SK-N-MC (cell line): ENCODE results near the gene TTL.
"Not testable (repeated sequence)": the region's sequence is repeated elsewhere in the genome, so short reads cannot be mapped to it uniquely, and the experiment has no call there.

Experiments used
- DNase-seq: peaks from one replicate; pipeline ENCODE4 v3.0.0-alpha.2; 2011; ENCODE audit warnings: low read depth, low spot score
- H3K27ac ChIP-seq: fragments of 200-600 bp; sonication (generic); 2 replicates; pipeline ENCODE4 v1.5.1; 2016; ENCODE audit warnings: mixed run types
- H3K36me3 ChIP-seq: fragments of 200-600 bp; sonication (generic); 2 replicates; pipeline ENCODE4 v1.6.1; 2017; ENCODE audit warnings: antibody characterized with exemption, low read length, mixed read lengths; ENCODE audit not compliant: insufficient read depth
- H3K4me3 ChIP-seq: fragments of 200-600 bp; sonication (generic); 2 replicates; pipeline ENCODE4 v1.5.1; 2016
- H3K9ac ChIP-seq: fragments of 200-600 bp; sonication (generic); 2 replicates; pipeline ENCODE4 v1.8.0; 2017; ENCODE audit warnings: mixed run types, mixed read lengths; ENCODE audit not compliant: insufficient read length
- H3K9me3 ChIP-seq: fragments of 200-600 bp; sonication (generic); 2 replicates; pipeline ENCODE4 v1.6.1; 2017; ENCODE audit warnings: low read depth, mild to moderate bottlenecking, antibody characterized with exemption, low read length, moderate library complexity, mixed read lengths
- EZH2 ChIP-seq: fragments of 200-600 bp; sonication (generic); IDR thresholded peaks from one replicate; pipeline ENCODE4 v1.6.1; 2017; ENCODE audit warnings: antibody characterized with exemption
- FOXP2 ChIP-seq: optimal IDR thresholded peaks from 2 replicates; pipeline ENCODE3; 2011; ENCODE audit warnings: mild to moderate bottlenecking, moderate library complexity; ENCODE audit not compliant: insufficient read depth; ENCODE audit errors: extremely low read length, control extremely low read depth
- POLR2AphosphoS5 ChIP-seq: IDR thresholded peaks from 2 replicates; pipeline ENCODE4 v1.6.1; 2012; ENCODE audit warnings: mild to moderate bottlenecking, low read depth, low read length, borderline replicate concordance

The TTL gene

DNA sequence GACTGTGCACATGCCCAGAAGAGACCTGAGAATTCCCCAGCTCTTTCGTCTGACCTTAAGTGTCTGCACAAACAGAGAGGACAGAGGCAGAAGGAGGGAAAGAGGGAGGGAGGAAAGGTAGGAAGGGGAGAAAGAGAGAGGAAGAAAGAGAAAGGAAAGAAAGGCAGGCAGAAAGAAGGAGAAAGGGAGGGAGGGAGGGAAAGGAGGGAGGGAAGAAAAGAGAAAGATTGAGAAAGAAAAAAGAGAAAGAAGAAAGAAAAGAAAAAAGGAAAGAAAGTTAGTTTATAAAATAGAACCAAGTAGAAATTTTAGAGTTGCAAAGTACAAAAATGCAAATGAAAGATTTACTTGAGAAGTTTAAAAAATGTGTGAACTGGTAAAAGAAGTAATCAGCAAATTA, 52.9 kb downstream of the TTL start:
- Histone ChIP-seq H3K9ac (no peak overlapping the region), H3K9me3 (no peaks in the 10 kb centered on the region), H3K4me3 (no peak overlapping the region), H3K27ac (no peak overlapping the region), H3K36me3 (peaks cover 26% of the 10 kb centered on the region)
- TF ChIP-seq EZH2: no peak
- DNase-seq: no peak

DNA sequence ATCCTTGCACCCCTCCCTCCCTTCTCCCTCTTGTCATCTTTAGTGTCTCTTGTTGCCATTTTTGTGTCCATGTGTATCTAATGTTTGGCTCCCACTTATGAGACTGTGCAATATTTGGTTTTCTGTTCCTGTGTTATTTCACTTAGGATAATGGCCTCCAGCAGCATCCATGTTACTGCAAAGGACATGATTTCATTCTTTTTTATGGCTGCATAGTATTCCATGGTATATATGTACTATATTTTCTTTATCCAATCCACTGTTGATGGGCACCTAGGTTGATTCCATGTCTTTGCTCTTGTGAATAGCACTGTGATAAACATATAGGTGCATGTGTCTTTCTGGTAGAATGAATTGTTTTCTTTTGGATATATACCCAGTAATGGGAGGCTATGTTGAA, 54.7 kb downstream of the TTL start:
- not testable (repeated sequence) for H3K4me3 ChIP-seq, H3K27ac ChIP-seq, DNase-seq, H3K9me3 ChIP-seq, H3K9ac ChIP-seq
- H3K36me3 ChIP-seq: peaks cover 12% of the 10 kb centered on the region

DNA sequence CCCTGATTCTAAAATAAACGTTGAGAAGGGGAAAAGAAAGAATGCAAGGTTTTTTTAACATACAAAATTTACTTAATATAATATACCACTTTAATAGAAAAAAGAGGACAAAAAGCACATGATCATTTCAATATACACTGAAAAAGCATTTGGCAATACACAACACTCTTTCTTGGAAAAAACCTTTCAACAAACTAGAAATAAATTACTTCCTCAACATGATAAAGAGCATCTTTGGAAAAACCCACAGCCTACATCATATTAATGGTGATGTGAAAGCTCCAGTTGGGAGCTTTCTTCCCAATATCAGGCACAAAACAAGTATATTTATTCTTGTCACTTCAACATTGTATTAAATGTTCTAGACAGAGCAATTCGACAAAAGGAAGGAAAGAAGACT, 57.4 kb downstream of the TTL start:
- Histone ChIP-seq H3K27ac (no peak overlapping the region), H3K4me3 (no peak overlapping the region), H3K9me3 (no peaks in the 10 kb centered on the region), H3K36me3 (no peaks in the 10 kb centered on the region), H3K9ac (no peak overlapping the region)
- no peak for DNase-seq
- TF ChIP-seq FOXP2 (no peak), POLR2AphosphoS5 (no peak)

DNA sequence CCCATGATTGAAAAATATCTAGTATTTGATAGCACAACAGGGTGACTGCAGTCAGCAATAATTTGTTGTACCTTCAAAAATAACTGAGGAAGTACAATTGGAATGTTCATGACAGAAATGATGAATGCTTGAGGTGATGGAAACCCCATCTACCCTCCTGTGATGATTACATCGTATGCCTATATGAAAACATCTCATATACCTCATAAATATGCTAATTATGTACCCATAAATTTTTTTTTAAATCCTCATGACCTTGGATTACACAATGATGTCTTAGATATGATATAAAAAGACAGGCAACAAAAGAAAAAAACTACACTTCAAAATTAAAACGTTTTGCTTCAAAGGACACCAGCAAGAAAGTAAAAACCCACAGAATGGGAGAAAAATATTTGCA, 59.0 kb downstream of the TTL start:
- no peak for DNase-seq
- H3K9ac ChIP-seq: no peak overlapping the region
- peak overlapping the region; percentile 90 for H3K4me3 ChIP-seq
- H3K36me3 ChIP-seq: peaks cover under 1% of the 10 kb centered on the region; the same call in 1 of the 2 replicates
- TF ChIP-seq FOXP2: no peak
- TF ChIP-seq POLR2AphosphoS5: no peak
- no peak for TF ChIP-seq EZH2
- H3K27ac ChIP-seq: peak overlapping the region; percentile 22; the same call in 1 of the 2 replicates
- H3K9me3 ChIP-seq: no peaks in the 10 kb centered on the region

DNA sequence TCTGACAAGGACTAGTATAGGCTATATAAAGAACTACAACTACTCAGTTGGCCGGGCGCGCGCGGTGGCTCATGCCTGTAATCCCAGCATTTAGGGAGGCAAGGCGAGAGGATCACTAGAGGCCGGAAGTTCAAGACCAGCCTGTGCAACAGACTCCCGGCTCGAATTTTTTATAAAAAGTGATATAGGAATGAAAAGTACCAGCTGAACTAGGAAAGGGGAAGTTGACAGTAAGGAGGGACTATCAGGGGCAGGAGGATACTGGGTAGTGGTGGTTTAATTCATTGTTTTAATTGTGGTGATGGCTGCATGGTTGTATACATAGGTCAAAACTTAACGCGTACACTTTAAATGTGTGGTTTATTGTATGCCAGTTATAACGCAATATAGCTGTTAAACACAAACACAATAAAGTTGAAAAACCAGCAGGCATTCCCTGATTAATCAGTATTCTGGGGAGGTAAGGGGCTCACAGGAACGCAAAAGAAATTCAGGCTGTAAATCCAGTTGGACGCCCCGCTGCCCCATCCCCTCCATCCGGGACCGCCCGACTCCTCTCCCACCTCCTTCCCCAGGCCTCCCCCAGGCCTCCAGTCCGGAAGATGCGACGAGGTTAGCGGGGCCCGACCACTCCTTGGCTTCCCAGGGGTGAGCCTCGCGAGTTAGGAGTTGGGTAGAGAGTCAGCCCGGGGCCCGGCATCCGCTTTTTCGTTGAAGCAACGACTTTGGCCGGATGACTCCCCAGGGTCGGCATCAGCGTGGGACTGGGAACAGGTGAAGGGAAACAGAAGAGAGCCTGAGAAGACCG, 59.6 kb downstream of the TTL start:
- DNase-seq: no peak
- no peak for TF ChIP-seq POLR2AphosphoS5
- TF ChIP-seq FOXP2: no peak
- TF ChIP-seq EZH2: no peak
- peak overlapping the region; percentile 48; the same call in 1 of the 2 replicates for H3K27ac ChIP-seq
- H3K36me3 ChIP-seq: peaks cover 5% of the 10 kb centered on the region; the same call in 1 of the 2 replicates
- H3K4me3 ChIP-seq: peak overlapping the region; percentile 90
- peak overlapping the region; percentile 79 for H3K9ac ChIP-seq
- H3K9me3 ChIP-seq: no peaks in the 10 kb centered on the region

DNA sequence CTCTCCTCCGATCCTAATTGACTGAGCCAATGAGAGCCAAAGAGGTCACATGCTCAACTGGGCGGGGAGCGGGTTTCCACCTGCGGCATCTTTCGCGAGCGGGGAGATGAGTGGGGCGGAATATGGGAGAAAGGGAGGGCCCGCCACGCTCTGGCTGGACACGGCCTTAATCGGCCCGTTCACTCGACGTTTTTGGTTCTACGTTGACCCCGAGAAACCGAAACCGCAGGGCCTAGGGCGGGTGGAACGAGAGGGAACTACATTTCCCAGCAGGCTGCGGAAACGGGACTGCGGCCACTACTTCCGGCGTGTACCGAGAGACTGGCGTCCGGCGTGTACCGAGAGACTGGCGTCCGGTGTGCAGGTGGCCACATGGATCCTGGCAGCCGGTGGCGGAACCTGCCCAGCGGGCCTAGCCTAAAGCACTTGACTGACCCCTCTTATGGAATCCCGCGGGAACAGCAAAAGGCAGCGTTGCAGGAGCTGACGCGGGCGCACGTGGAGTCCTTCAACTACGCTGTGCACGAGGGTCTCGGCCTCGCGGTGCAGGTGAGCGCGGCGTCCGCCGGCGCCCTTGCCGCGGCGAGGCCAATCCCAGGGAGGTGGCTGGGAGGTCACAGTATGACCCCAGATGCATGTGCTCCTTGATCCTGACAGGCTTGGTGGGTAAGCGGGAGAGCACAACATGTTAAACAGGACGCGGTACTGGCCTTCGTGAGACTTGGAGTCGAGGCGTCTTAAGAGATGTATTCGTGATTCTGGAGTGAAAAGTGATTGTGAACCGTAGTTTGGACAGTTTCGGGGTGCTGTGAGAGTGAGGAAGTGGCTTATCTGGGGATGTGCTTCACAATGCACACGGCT, 60.4 kb downstream of the TTL start, which contains the start of gene POLR1B:
POLR1B (plus strand) TSS at position 343 of the 861 bp plus-strand sequence; CDS start at position 373, 30 bp downstream.
- DNase-seq: no peak
- Histone ChIP-seq H3K9ac (peak within 1 kb of the TSS; percentile 79), H3K9me3 (no peaks in the 10 kb centered on the region), H3K4me3 (peak within 1 kb of the TSS; percentile 90), H3K27ac (peak within 1 kb of the TSS; percentile 48; the same call in 1 of the 2 replicates), H3K36me3 (peaks cover 12% of the 10 kb centered on the region)
- TF ChIP-seq EZH2 (no peak), FOXP2 (no peak), POLR2AphosphoS5 (peak; percentile 69)

DNA sequence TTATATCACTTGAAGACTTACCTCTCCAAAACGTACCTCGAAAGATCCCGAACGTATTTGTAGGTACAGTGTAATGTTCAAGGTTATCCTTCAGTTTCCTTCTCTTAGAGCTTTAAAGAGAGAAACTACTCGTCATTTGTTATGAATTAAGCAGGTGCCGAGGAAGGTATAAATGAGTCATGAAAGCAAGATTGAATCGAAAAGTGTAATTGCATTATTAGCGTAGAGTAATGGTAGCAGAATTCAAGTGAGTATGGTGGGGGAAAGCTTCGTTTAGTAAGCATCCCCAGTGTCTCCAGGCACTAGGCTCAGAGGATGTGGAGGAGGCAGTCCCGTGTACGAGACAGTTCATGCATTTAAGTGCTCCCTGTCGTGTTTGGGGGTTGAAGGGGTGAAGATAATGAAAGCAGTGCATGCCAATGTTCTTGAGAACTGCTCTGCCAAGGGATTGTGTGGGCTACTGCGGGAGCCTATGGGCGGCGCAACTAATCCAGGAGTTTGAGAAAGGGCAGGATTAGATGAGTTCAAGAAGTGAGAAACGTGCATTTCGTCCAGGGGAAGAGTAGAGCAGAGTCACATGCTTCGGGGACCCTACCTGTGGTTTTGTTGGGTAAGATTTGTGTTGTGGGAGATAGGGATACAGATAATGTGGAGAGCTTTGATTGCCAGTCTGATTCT, 61.2 kb downstream of the TTL start:
- H3K27ac ChIP-seq: no peak overlapping the region
- H3K4me3 ChIP-seq: peak overlapping the region; percentile 90
- TF ChIP-seq FOXP2 (no peak), POLR2AphosphoS5 (no peak), EZH2 (no peak)
- H3K9ac ChIP-seq: peak overlapping the region; percentile 79
- H3K36me3 ChIP-seq: peaks cover 19% of the 10 kb centered on the region
- no peak for DNase-seq
- no peaks in the 10 kb centered on the region for H3K9me3 ChIP-seq

DNA sequence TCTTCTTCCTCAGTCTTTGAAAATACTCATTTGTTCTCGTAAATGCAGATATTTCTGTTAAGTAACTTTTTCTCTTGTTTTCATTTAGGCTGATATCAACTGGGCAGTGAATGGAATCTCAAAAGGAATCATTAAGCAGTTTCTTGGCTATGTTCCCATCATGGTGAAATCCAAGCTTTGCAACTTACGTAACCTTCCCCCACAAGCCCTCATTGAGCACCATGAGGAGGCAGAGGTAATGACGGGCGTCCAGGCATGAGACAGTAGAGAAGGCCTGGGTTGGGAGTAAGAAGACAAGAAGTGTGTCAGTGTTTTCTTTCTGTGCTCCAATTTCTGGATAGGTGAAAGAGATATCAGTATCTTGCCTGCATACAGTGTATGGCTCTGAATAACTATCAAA, 65.4 kb downstream of the TTL start:
- TF ChIP-seq EZH2 (no peak), FOXP2 (no peak), POLR2AphosphoS5 (no peak)
- no peaks in the 10 kb centered on the region for H3K9me3 ChIP-seq
- H3K9ac ChIP-seq: no peak overlapping the region
- H3K4me3 ChIP-seq: no peak overlapping the region
- DNase-seq: no peak
- H3K36me3 ChIP-seq: peaks cover 62% of the 10 kb centered on the region
- no peak overlapping the region for H3K27ac ChIP-seq
